SK-N-SH treated with all-trans-retinoic acid at 6 μM for 48 hours (cell line): ENCODE data around the gene HTR3E.
A peak's percentile ranks its signal among the peaks of the same experiment; 100 is the strongest.

ENCODE experiments used
- ATAC-seq: fragments of 200-7000 bp; cut with Tn5 transposase; 3 replicates; pipeline ENCODE4 v1.9.1; 2020; ENCODE audit warnings: mild to moderate bottlenecking, moderate library complexity
- ARNTL ChIP-seq: fragments of 450-650 bp; formaldehyde crosslinking; IDR thresholded peaks from 2 replicates; pipeline ENCODE4 v1.5.0; 2020; ENCODE audit warnings: low read depth, mild to moderate bottlenecking, moderate library complexity, borderline replicate concordance
- CSDC2 ChIP-seq: fragments of 250-450 bp; sonication (Bioruptor Pico); IDR thresholded peaks from 2 replicates; pipeline ENCODE4 v1.5.0; 2020; ENCODE audit warnings: mild to moderate bottlenecking, moderate library complexity
- CSRNP3 ChIP-seq: fragments of 250-450 bp; sonication (Bioruptor Pico); IDR thresholded peaks from 2 replicates; pipeline ENCODE4 v1.5.1; 2021; ENCODE audit warnings: mild to moderate bottlenecking, moderate library complexity
- ESRRG ChIP-seq: fragments of 250-450 bp; sonication (Bioruptor Pico); IDR thresholded peaks from 2 replicates; pipeline ENCODE4 v1.6.1; 2021; ENCODE audit warnings: mild to moderate bottlenecking
- GLIS3 ChIP-seq: fragments of 250-450 bp; sonication (Bioruptor Pico); IDR thresholded peaks from 2 replicates; pipeline ENCODE4 v1.5.0; 2020; ENCODE audit warnings: mild to moderate bottlenecking, moderate library complexity
- ISL1 ChIP-seq: fragments of 250-450 bp; sonication (Bioruptor Pico); IDR thresholded peaks from 2 replicates; pipeline ENCODE4 v2.1.2; 2022; ENCODE audit warnings: mild to moderate bottlenecking, moderate library complexity
- OSR1 ChIP-seq: fragments of 250-450 bp; sonication (Bioruptor Pico); IDR thresholded peaks from 2 replicates; pipeline ENCODE4 v1.8.0; 2022; ENCODE audit warnings: moderate library complexity, mild to moderate bottlenecking, inconsistent platforms
- PATZ1 ChIP-seq: fragments of 250-450 bp; sonication (Bioruptor Pico); IDR thresholded peaks from 2 replicates; pipeline ENCODE4 v1.8.0; 2020; ENCODE audit warnings: mild to moderate bottlenecking, moderate library complexity, borderline replicate concordance
- POU6F1 ChIP-seq: fragments of 250-450 bp; sonication (Bioruptor Pico); IDR thresholded peaks from 2 replicates; pipeline ENCODE4 v1.8.0; 2021; ENCODE audit warnings: low read depth, mild to moderate bottlenecking, moderate library complexity, borderline replicate concordance
- PPARA ChIP-seq: fragments of 250-450 bp; sonication (Bioruptor Pico); IDR thresholded peaks from 2 replicates; pipeline ENCODE4 v1.5.0; 2020; ENCODE audit warnings: mild to moderate bottlenecking, borderline replicate concordance
- RARB ChIP-seq: fragments of 250-450 bp; sonication (Bioruptor Pico); IDR thresholded peaks from 2 replicates; pipeline ENCODE4 v1.8.0; 2021; ENCODE audit warnings: mild to moderate bottlenecking, moderate library complexity
- SNAI2 ChIP-seq: fragments of 250-450 bp; sonication (Bioruptor Pico); IDR thresholded peaks from 2 replicates; pipeline ENCODE4 v1.5.0; 2020; ENCODE audit warnings: mild to moderate bottlenecking, moderate library complexity
- TCF4 ChIP-seq: fragments of 250-450 bp; sonication (Bioruptor Pico); IDR thresholded peaks from 2 replicates; pipeline ENCODE4 v1.8.0; 2021; ENCODE audit warnings: mild to moderate bottlenecking, moderate library complexity, borderline replicate concordance
- TSHZ2 ChIP-seq: fragments of 250-450 bp; sonication (Bioruptor Pico); IDR thresholded peaks from 2 replicates; pipeline ENCODE4 v1.5.0; 2020; ENCODE audit warnings: mild to moderate bottlenecking, moderate library complexity
- ZFP3 ChIP-seq: fragments of 250-450 bp; sonication (Bioruptor Pico); IDR thresholded peaks from 2 replicates; pipeline ENCODE4 v1.5.0; 2020; ENCODE audit warnings: mild to moderate bottlenecking, moderate library complexity
- ZFP30 ChIP-seq: fragments of 450-650 bp; formaldehyde crosslinking; IDR thresholded peaks from 2 replicates; pipeline ENCODE4 v1.5.0; 2022; ENCODE audit warnings: mild to moderate bottlenecking, moderate library complexity
- ZNF565 ChIP-seq: fragments of 450-650 bp; formaldehyde crosslinking; conservative IDR thresholded peaks from 2 replicates; pipeline ENCODE4 v1.5.0; 2020; ENCODE audit warnings: low read depth, mild to moderate bottlenecking, moderate library complexity
- ZNF70 ChIP-seq: fragments of 450-650 bp; formaldehyde crosslinking; IDR thresholded peaks from 2 replicates; pipeline ENCODE4 v1.5.0; 2020; ENCODE audit warnings: mild to moderate bottlenecking, moderate library complexity
- ZNF8 ChIP-seq: fragments of 450-650 bp; formaldehyde crosslinking; IDR thresholded peaks from 2 replicates; pipeline ENCODE4 v1.5.0; 2020; ENCODE audit warnings: mild to moderate bottlenecking, moderate library complexity

HTR3E gene

GRCh38 chr3:184144505-184144904, 47.6 kb downstream of the HTR3E start:
- no peak for ATAC-seq
- TF ChIP-seq SNAI2 (no peak), CSRNP3 (CRISPR knock-in tag) (no peak), ZNF70 (no peak), TSHZ2 (no peak), ESRRG (no peak), PATZ1 (CRISPR knock-in tag) (no peak)

DNA sequence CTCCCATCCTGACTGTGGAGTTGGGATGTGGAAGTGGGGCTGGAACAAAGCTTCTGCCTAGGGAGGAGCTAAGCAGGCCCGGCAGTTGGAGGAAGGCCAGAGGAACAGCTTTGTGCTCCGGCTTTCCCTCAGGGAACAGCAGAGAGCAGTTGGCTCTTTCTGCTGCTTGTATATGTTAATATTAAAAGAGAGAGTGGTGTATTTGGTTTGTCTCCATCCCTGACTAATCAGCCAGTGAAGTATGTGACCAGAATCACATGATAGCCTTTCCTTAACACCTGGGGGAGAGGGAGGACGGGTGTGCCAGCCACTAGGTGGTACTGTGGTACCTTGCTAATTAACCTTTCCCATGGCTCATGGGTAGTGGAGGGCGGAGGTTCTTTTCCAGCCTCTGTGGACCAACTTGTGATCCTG, 48.3 kb downstream of the HTR3E start:
- TF ChIP-seq ZNF565 = no peak
- no peak for TF ChIP-seq ARNTL (CRISPR knock-in tag)
- no peak for TF ChIP-seq CSDC2 (CRISPR knock-in tag)
- no peak for TF ChIP-seq SNAI2
- TF ChIP-seq ISL1 (CRISPR knock-in tag) = no peak
- TF ChIP-seq PATZ1 (CRISPR knock-in tag) = no peak
- no peak for TF ChIP-seq RARB (CRISPR knock-in tag)
- no peak for TF ChIP-seq ZNF70
- TF ChIP-seq ZNF8 (CRISPR knock-in tag) = no peak
- TF ChIP-seq ZFP3 (CRISPR knock-in tag) = no peak
- no peak for TF ChIP-seq GLIS3 (CRISPR knock-in tag)
- no peak for TF ChIP-seq ZFP30 (CRISPR knock-in tag)
- TF ChIP-seq TCF4 = no peak
- peak; percentile 64 for ATAC-seq

DNA sequence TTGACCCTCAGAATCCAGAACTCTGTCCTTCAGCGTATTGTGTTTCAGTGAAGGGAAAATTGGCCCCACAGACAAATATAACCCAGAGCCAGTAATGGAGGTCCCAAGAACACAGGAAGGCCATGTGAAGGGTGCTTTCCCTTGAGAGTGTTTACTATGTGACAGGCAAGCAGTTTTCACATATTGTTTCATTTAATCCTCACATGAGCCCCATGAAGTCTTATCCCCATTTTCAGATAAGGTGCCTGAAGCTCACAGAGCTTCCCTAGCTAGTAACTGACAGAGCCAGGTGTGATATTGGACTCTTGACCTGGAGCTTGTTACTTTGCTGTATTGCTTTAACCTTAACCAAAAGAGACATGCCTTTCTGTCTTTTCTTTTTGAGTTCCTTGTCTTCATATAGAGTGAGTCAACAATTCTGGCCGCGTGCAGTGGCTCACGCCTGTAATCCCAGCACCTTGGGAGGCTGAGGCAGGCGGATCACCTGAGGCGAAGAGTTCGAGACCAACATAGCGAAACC, 48.9 kb downstream of the HTR3E start:
- TF ChIP-seq ZNF565 (no peak), CSRNP3 (CRISPR knock-in tag) (no peak), SNAI2 (no peak), ISL1 (CRISPR knock-in tag) (no peak), PPARA (CRISPR knock-in tag) (no peak), TSHZ2 (no peak), CSDC2 (CRISPR knock-in tag) (no peak), OSR1 (CRISPR knock-in tag) (no peak), POU6F1 (no peak), ZFP30 (CRISPR knock-in tag) (no peak), RARB (CRISPR knock-in tag) (no peak), ZNF8 (CRISPR knock-in tag) (no peak), GLIS3 (CRISPR knock-in tag) (no peak), PATZ1 (CRISPR knock-in tag) (no peak)
- no peak for ATAC-seq
